ENCODE measurements around the gene INTS15.

DNA sequence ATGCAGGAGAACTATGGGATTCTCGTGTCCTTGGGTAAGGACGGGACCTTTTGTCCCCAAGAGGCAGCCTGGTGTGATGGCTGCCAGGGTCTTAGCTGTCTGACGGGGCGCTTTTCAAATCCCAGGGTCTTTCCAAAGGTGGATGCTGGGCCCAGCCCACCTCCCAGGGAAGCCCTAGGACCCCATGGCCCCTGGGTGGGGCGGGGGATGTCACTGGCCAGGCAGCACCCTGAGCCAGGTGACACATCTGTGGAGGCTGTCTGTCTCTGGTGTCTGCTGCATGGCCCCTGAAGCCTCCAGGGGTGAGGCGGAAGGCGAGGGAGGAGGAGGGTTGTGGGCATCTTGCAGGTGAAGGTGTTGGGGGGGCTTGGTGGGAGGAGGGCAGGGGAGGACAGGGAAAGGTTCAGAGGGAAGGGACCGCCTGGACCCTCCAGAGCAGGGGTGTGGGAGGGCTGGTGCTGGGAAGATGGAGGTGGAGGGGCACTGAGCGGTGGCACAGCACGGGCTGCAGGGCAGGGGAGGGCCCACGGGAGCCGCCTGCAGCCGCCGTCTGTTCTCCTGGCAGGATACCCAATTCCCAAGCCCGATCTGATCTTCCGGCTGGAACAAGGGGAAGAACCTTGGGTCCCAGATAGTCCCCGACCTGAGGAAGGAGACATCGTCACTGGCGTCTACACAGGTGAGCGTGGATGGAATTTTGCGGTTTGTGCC lies 54.2 kb downstream of the INTS15 start:
- TF ChIP-seq POLR2AphosphoS5 (IDR thresholded peaks at IDR 0.05; ENCODE audit: low read depth, low read length) (no peak), POLR2A (IDR thresholded peaks at IDR 0.05; ENCODE audit: low read depth, low read length) (no peak), TAF1 (IDR thresholded peaks at IDR 0.05; ENCODE audit: low read depth, low read length) (no peak)
